HG03432 (cell line): ENCODE measurements around the gene SPCS3.
"Not testable (repeated sequence)": the region's sequence is repeated elsewhere in the genome, so short reads cannot be mapped to it uniquely, and the experiment has no call there.

Source experiments
- ATAC-seq: cut with Tn5 transposase; IDR thresholded peaks from one replicate; pipeline ENCODE4 v1.9.1; 2021; ENCODE audit warnings: mild to moderate bottlenecking, moderate library complexity; ENCODE audit not compliant: unreplicated experiment

The SPCS3 gene

GRCh38 chr4:176319704-176320339 lies at the start of gene SPCS3:
Gene SPCS3 (plus strand): TSS chr4:176319966. CDS start chr4:176320077, 111 bp downstream.
- ATAC-seq = peak; percentile 92

- ATAC-seq = no peak
Observed at GRCh38 chr4:176270669-176271068, 49.1 kb upstream of the SPCS3 start.

- no peak for ATAC-seq
Observed at GRCh38 chr4:176271749-176272148, 48.0 kb upstream of the SPCS3 start.

GRCh38 chr4:176272799-176273198 lies 47.0 kb upstream of the SPCS3 start:
- no peak for ATAC-seq

GRCh38 chr4:176273736-176274135 lies 46.0 kb upstream of the SPCS3 start:
- no peak for ATAC-seq

GRCh38 chr4:176274441-176274840 lies 45.3 kb upstream of the SPCS3 start:
- ATAC-seq = no peak

GRCh38 chr4:176276710-176277109 lies 43.1 kb upstream of the SPCS3 start:
- ATAC-seq = no peak

GRCh38 chr4:176277162-176277904 lies 42.4 kb upstream of the SPCS3 start:
- peak; percentile 90 for ATAC-seq

- not testable (repeated sequence) for ATAC-seq
Observed at GRCh38 chr4:176279560-176279959, 40.2 kb upstream of the SPCS3 start.

- ATAC-seq = no peak
Observed at GRCh38 chr4:176286728-176287127, 33.0 kb upstream of the SPCS3 start.

GRCh38 chr4:176287546-176287945 lies 32.2 kb upstream of the SPCS3 start:
- no peak for ATAC-seq

GRCh38 chr4:176288020-176288419 lies 31.7 kb upstream of the SPCS3 start:
- ATAC-seq = no peak

- ATAC-seq = no peak
Observed at GRCh38 chr4:176289561-176289960, 30.2 kb upstream of the SPCS3 start.

GRCh38 chr4:176290520-176290919 lies 29.2 kb upstream of the SPCS3 start:
- no peak for ATAC-seq

- no peak for ATAC-seq
Observed at GRCh38 chr4:176291748-176292147, 28.0 kb upstream of the SPCS3 start.

GRCh38 chr4:176292920-176293319 lies 26.8 kb upstream of the SPCS3 start:
- no peak for ATAC-seq

- ATAC-seq = no peak
Observed at GRCh38 chr4:176293660-176294059, 26.1 kb upstream of the SPCS3 start.

- ATAC-seq = not testable (repeated sequence)
Observed at GRCh38 chr4:176295907-176296306, 23.9 kb upstream of the SPCS3 start.

GRCh38 chr4:176298664-176299063 lies 21.1 kb upstream of the SPCS3 start:
- no peak for ATAC-seq

GRCh38 chr4:176300036-176300435 lies 19.7 kb upstream of the SPCS3 start:
- ATAC-seq = no peak

GRCh38 chr4:176300565-176300964 lies 19.2 kb upstream of the SPCS3 start:
- ATAC-seq = no peak
